ENCODE results near the gene KIRREL3. TPM values are rescaled to one million over a fixed set of nuclear protein-coding genes. Genes with fewer than 3 reads are reported as not detected.

KIRREL3 gene
- total and polyA plus RNA-seq, 9 of the 15 experiments (the other 6 are each of a cell fraction or from before 2014, with no cell fraction given): 0.04 to 0.10 TPM; not detected in 7

GRCh38 chr11:126920833-126921232 lies 79.7 kb downstream of the KIRREL3 start:
- H3K4me1 ChIP-seq (replicated peaks in 1 of 2; ENCODE audit: control insufficient read depth in 2 of 2, insufficient read depth in 2 of 2, low read length in 2 of 2): no peaks in the 10 kb centered on the region
- H3K4me3 ChIP-seq: no peak overlapping the region
- in situ Hi-C loops (cut with MboI): no loop called here
- ChIA-PET POLR2A (no interaction called here), CTCF (ENCODE audit: low intra/inter-chr PET ratio) (no interaction called here)
- DNase-seq (ENCODE audit: extremely low read depth in 1 of 4, low spot score in 3 of 4): no peak
- no peak for FAIRE-seq
- intact Hi-C loops (cut with micrococcal nuclease): no loop called here
- H3K79me2 ChIP-seq (ENCODE audit: control insufficient read depth, insufficient read depth, low read length): no peaks in the 10 kb centered on the region
- TF ChIP-seq NR2F6 (CRISPR knock-in tag; IDR thresholded peaks at IDR 0.05) (no peak), CREB3L1 (IDR thresholded peaks at IDR 0.05; ENCODE audit: borderline replicate concordance, low read depth) (no peak), GTF2E2 (tag; IDR thresholded peaks at IDR 0.05) (no peak), EHMT2 (IDR thresholded peaks at IDR 0.05) (no peak), ASH1L (IDR thresholded peaks at IDR 0.05; ENCODE audit: borderline replicate concordance, low read depth, partially characterized antibody) (no peak), ZNF134 (CRISPR knock-in tag; conservative IDR thresholded peaks at IDR 0.05) (no peak), L3MBTL2 (IDR thresholded peaks at IDR 0.05) (no peak), ZSCAN32 (CRISPR knock-in tag; IDR thresholded peaks at IDR 0.05) (no peak), CBX5 (IDR thresholded peaks at IDR 0.05; ENCODE audit: borderline replicate concordance, low read depth) (no peak)
- TF ChIP-seq, protein P1, sequence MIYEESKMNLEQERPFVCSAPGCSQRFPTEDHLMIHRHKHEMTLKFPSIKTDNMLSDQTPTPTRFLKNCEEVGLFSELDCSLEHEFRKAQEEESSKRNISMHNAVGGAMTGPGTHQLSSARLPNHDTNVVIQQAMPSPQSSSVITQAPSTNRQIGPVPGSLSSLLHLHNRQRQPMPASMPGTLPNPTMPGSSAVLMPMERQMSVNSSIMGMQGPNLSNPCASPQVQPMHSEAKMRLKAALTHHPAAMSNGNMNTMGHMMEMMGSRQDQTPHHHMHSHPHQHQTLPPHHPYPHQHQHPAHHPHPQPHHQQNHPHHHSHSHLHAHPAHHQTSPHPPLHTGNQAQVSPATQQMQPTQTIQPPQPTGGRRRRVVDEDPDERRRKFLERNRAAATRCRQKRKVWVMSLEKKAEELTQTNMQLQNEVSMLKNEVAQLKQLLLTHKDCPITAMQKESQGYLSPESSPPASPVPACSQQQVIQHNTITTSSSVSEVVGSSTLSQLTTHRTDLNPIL (CRISPR knock-in tag; IDR thresholded peaks at IDR 0.05): no peak
- no peak overlapping the region for H3K27ac ChIP-seq (ENCODE audit: extremely low read depth, low read depth, low read length)
- H3K9me1 ChIP-seq (ENCODE audit: control insufficient read depth, insufficient read depth, low read length): no peaks in the 10 kb centered on the region
- H4K20me1 ChIP-seq (replicated peaks; ENCODE audit: control insufficient read depth, insufficient read depth, low read length): no peaks in the 10 kb centered on the region
- H3K9ac ChIP-seq (ENCODE audit: insufficient read depth in 1 of 2, low read depth in 2 of 2, low read length in 2 of 2): no peak overlapping the region
- H3K9me3 ChIP-seq (replicated peaks; ENCODE audit: control insufficient read depth, insufficient read depth, low read depth, low read length): no peaks in the 10 kb centered on the region
- H2AFZ ChIP-seq (ENCODE audit: low read depth, low read length): no peak overlapping the region
- ATAC-seq: no peak
- H3K4me2 ChIP-seq (ENCODE audit: insufficient read depth, low read length): no peak overlapping the region
- no TSS peak for BruUV-seq (replicated peaks)
- no peaks in the 10 kb centered on the region for H3K36me3 ChIP-seq (ENCODE audit: control insufficient read depth, insufficient read depth, low read length)
- no peaks in the 10 kb centered on the region for H3K27me3 ChIP-seq (ENCODE audit: control insufficient read depth in 2 of 2, insufficient read depth in 2 of 2, low read length in 2 of 2)
- WGBS (ENCODE audit: insufficient coverage, low coverage, missing lambda C conversion rate): 2% methylated on average over 4 of the region's 4 CpGs

Data from K562 (cell line).